ENCODE results near the gene PRSS27.

DNA sequence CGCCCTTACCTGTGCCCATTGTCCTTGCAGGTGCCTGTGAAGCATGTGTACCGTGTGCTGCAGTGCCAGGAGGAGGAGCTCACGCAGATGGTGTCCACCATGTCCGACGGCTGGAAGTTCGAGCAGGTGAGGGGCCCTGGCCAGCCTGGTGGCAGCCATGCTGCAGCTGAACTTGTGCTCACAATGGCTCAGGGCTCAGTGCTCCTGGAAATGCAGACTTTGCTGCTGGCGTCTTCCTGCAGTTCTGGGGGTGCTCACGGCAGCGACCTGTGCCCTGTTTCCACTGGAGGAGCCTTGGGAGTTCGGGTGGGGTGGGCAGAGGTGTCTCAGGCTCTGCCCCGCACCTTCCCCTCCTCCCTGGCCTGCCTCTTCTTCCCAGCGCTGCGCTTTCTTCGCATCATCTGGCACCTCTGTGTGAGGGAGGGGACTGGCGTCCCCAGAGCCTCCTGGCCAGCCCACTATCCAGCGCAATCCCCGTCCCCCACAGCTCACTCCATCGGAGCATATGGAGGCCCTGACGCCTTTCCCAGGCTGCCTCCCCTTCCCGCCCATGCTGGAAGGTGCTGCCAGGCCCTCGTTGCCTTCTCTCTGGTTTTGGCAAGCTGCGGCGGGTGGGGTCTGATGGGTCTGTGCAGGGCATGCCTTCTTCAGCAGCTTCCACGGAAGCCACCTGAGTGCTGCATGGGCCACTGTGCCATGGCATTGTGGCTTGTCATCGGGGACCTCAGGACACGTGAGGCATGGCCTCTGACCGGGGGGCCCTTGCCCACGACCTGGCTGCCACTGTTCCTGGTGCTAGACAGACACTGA, 20.0 kb downstream of the PRSS27 start:
- TF ChIP-seq GATA2 (IDR thresholded peaks at IDR 0.05; ENCODE audit: low read depth, low read length) (no peak), GATA3 (IDR thresholded peaks at IDR 0.05; ENCODE audit: low read depth, low read length) (no peak)
